ENCODE data around the gene KCNQ1.

DNA sequence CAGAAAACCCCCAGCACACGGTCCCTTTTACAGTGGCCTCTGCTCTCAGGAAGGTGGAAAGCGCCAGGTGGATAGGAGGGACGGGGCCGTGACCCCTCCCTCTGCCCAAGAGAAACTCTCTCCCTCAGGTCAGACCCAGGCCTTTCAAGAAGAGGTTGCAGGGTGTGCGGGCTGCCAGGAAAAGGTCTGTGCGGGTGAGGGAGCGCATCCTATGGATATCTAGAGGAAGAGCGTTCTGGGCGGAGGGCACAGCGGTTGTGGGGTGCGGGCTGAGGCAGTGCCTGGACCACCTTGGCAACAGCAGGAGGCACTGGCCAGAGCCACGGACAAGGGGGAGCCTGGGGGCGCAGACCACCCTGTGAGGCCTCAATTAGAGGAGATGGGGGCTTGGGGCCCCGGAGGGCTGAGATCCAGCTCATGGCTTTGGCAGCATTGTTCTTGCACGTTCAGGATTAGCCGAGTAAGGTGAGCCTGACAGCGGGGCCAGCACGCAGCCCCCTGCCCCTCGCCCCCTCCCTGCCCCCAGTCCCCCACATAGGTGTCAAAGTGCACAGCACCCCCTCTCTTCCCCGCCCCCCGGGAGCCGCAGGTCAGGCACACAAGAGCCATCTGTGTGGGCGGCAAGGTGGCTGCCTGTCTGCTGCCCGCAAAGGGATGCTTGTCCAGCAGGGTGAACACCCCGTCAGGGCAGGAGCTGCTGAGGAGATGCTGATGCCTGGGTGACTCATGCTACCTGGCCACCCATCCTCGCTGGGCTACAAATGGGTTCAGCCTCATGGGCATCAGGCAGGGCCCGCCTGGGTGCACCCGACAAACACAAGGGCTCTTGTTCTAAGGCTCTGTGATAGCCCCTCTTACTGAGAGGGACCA lies 347.8 kb downstream of the KCNQ1 start:
- TF ChIP-seq, protein P1, sequence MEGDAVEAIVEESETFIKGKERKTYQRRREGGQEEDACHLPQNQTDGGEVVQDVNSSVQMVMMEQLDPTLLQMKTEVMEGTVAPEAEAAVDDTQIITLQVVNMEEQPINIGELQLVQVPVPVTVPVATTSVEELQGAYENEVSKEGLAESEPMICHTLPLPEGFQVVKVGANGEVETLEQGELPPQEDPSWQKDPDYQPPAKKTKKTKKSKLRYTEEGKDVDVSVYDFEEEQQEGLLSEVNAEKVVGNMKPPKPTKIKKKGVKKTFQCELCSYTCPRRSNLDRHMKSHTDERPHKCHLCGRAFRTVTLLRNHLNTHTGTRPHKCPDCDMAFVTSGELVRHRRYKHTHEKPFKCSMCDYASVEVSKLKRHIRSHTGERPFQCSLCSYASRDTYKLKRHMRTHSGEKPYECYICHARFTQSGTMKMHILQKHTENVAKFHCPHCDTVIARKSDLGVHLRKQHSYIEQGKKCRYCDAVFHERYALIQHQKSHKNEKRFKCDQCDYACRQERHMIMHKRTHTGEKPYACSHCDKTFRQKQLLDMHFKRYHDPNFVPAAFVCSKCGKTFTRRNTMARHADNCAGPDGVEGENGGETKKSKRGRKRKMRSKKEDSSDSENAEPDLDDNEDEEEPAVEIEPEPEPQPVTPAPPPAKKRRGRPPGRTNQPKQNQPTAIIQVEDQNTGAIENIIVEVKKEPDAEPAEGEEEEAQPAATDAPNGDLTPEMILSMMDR (IDR thresholded peaks at IDR 0.05; ENCODE audit: borderline replicate concordance, extremely low read depth, low read length, poor library complexity, severe bottlenecking) = no peak
- TF ChIP-seq EZH2 (IDR thresholded peaks at IDR 0.05; ENCODE audit: borderline replicate concordance, low read depth, low read length, severe bottlenecking) = no peak
